Activated naive CD4-positive, alpha-beta T cell treated with anti-CD3 and anti-CD28 coated beads, Interleukin-2, amount 50 U/mL, for 16 hours (primary cell): Measurements from ENCODE around the gene HBQ1.
A peak's percentile ranks its signal among the peaks of the same experiment; 100 is the strongest.
"Not testable (repeated sequence)": the region's sequence is repeated elsewhere in the genome, so short reads cannot be mapped to it uniquely, and the experiment has no call there.

Experiments
- DNase-seq: peaks from one replicate; pipeline ENCODE4 v3.0.0-alpha.2; 2020

HBQ1 gene

DNA sequence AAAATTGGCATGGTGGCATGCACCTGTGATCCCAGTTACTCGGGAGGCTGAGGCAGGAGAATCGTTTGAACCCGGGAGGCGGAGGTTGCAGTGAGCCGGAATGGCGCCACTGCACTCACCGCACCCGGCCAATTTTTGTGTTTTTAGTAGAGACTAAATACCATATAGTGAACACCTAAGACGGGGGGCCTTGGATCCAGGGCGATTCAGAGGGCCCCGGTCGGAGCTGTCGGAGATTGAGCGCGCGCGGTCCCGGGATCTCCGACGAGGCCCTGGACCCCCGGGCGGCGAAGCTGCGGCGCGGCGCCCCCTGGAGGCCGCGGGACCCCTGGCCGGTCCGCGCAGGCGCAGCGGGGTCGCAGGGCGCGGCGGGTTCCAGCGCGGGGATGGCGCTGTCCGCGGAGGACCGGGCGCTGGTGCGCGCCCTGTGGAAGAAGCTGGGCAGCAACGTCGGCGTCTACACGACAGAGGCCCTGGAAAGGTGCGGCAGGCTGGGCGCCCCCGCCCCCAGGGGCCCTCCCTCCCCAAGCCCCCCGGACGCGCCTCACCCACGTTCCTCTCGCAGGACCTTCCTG lies at the start of gene HBQ1:
Gene HBQ1 (plus strand): TSS at position 359 of the 575 bp plus-strand sequence. CDS start 28 bp downstream, at position 387.
- DNase-seq: peak; percentile 54

DNA sequence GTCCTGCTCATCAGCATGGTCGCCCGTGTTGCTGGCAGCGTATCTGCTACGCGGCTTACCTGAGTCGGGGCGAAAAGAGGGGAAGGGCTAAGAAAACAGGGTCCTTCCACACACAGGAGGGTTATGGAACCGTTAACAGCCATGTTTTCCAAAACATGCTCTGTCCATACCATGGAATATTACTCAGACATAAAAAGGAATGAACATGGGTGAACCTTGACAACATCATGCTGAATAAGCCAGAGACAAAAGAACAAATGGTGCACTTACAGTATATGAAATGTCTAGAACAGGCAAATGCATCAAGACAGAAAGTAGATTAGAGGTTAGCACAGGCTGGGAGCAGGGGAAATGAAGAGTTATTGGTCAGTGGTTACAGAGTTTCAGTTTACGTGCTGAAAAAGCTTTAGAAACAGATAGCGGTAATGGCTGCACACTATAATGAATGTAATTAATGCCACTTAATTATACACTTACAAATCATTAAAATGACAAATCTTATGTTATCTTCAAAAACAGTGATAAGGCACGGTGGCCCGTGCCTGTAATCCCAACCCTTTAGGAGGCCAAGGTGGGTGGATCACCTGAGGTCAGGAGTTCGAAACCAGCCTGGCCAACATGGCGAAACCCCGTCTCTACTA lies 49.6 kb upstream of the HBQ1 start:
- no peak for DNase-seq

DNA sequence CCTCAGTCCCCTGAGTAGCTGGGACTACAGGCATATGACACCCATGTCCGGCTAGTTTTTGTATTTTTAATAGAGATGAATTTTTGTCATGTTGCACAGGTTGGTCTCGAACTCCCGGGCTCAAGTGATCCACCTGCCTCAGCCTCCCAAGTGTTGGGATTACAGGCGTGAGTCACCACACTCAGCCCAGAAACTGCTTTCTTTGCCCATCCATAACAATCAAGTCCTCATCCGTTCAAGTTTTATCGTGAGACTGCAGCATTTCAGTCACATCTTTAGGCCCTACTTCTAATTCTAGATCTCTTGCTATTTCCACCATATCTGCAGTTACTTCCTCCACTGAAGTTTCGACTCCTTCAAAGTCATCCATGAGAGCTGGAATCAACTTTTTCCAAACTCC lies 48.1 kb upstream of the HBQ1 start:
- DNase-seq: no peak

DNA sequence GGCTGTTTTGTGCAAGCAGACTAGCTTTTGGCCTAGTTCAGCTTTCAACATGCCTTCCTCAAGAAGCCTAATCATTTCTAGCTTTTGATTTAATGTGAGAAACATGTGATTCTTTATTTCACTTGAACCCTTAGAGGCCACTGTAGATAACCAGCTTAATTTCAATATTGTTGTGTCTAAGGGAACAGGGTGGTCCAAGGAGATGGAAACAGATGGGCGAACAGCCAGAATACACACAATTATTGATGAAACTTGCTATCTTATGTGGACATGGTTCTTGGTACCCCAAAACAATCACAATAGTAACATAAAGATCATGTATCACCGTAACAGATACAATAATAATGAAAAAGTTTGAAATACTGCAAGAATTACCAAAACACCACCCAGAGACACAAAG lies 46.5 kb upstream of the HBQ1 start:
- DNase-seq: no peak

DNA sequence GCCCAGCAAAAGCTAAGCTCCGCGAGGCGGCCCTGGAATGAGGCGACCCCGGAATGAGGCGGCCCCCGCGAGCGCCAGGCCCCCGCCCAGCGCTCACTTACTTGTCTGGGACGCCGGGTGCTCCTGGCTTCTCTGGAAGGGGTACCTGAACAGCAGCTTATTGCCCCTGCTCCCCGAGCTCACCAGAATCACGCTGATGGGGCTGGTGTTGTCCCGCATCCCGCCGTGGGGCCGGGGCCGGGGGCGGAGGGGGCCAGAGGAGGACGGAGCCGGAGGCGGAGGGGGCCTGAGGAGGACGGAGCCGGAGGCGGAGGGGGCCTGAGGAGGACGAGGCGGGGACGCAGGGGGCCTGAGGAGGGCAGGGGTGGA lies 42.2 kb upstream of the HBQ1 start:
- DNase-seq: peak; percentile 38

DNA sequence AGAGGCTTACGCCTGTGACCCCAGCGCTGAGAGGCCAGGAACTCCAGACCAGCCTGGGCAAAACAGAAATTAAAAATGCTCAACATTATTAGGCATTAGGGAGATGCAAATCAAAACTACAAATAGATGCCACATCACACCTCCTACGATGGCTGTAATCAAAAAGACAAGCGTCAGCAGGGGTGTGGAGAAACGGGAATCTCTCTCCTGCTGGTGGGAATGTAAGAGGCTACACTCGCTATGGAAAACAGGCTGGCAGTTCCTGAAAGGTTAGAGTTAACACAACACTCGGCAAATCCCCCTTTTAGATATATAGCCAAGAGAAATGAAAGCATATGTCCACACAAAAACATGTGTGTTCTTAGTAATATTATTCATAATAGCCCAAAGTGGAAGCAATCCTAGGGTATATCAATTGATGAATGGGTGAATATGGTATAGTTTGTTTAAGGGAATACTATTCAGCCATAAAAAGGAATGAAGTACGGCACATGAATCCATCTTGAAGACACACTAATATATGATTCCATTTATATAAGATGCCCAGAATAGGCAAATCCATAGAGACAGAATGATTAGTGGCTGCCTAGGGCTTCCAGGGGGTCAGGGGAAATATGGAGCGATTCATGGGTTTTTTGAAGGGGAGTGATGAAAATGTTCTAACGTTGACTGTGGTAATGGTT lies 39.9 kb upstream of the HBQ1 start:
- no peak for DNase-seq

DNA sequence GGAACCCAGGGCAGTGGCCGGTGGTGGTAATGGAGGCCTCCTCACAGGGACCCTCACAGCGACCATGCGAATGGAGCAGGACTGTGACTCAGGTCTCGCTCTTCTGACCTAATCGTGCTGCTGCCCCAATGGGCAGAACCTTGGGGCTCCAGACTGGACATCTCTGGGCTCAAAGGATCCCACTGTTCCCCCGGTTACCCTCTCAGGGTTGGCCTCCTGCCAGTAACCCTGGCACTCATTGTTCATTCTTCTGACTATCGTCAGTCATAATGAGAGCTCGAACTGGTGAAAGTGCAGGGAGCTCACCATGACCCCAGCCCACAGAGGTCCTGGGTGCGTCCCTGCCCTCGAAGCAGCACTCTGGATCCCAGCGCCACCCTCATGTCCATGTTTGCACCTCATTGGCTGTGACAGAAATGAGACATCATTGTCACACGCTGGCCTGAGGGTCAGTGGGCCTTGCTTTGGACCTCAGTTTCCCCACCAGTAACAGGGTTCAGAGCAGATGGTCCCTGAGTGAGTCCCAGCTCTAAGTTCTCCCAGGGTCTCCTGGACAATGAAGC lies 37.8 kb upstream of the HBQ1 start:
- no peak for DNase-seq

DNA sequence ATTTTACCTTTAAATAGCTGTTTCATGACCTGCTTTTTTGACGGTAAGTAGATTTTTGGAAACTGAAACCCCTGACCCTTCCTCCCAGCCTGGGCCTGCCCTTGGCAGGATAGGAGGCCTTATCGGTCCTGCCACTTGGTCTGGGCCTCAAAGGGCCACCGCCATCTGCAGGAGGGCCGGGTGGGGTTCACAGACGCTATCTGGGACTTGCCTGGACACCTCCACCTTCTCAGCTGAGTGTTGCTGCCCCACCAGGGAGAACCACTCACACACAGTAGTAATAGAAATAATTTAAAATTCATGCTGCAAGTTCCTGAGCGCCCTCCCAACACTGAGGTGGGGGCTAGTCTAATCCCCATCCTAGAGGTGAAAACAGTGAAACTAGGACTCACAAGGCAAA lies 37.2 kb upstream of the HBQ1 start:
- no peak for DNase-seq

DNA sequence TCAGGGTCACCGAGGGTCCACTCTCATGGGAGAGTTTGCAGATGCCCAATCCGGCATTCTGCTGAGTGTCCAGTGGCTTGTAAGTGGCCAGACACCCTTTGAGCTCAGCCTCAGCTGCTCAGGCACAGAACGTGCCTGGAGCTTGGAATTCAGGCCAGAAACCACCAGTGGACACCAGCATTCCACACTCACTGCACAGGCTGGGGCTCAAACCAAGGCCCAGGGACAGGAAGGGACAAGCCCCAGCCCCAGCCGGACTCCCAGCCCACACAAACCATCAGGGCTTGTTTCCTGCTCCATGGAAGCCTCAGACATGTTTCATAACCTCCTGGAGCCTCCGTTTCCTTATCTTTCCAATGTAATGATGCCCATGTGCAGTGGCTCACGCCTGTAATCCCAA lies 36.8 kb upstream of the HBQ1 start:
- no peak for DNase-seq

DNA sequence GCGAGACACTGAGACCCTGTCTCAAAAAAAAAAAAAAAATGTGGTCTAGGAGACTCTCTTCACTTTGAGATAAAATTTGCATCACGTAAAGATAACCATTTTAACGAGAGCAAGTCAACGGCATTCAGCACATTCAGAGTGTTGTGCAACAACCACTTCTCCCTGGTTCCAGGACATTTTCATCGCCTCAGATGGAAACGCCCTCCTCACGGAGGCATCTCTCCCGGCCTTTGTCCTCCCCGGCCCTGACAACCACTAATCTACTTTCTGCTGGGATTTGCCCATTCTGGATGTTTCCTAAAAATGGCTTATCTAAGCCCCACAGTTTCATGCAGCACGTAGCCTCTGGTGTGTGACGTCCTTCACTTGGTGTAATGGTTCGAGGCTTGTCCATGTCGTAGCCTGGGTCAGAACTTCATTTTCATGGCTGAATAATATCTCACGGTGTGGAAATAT lies 35.4 kb upstream of the HBQ1 start:
- DNase-seq: no peak

DNA sequence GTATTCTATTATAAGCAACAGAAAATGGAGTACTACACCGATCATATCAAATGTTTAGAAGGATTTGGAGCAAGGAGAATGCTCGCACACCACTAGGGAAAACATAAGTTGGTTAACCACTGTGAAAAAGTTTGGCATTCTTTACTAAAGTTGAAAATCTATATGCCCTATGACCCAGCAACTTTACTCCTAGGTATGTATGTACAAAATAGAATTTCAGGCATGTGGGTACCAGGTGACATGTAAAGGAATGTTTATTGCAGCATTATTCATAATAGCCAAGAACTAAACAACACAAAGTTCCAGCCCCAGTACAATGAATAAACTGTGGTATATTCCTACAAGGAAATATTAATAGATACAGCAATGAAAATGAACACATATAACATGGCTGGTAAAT lies 33.6 kb upstream of the HBQ1 start:
- no peak for DNase-seq

DNA sequence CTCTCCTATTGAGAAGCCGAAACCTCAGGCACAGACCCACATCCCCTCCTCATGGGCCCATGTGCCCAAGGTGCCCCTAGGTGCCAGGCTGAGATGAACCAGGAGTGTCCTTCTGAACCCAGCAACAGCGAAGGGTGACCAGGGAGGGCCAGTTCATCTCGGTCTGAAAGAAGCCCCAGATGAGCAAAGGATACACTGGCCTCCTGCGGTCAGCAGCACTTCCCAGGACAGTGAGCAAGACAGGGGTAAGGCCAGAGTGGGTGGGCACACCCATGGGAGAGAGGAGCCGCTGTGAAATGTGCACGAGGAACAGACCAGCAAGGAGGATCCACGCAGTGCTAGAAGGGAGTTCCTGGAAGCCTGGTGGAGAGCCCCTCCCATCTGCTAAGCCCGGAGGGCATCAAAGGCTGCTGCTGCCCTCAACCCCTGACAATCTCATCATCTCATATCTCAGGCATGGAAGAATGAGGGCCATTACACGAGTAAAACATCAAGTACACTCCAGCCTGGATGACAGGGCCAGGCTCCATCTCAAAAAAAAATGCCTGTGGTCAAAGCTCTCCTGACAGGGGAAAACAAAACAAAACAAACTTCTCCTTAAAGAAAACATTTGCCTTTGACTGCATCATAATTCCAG lies 31.1 kb upstream of the HBQ1 start:
- no peak for DNase-seq

DNA sequence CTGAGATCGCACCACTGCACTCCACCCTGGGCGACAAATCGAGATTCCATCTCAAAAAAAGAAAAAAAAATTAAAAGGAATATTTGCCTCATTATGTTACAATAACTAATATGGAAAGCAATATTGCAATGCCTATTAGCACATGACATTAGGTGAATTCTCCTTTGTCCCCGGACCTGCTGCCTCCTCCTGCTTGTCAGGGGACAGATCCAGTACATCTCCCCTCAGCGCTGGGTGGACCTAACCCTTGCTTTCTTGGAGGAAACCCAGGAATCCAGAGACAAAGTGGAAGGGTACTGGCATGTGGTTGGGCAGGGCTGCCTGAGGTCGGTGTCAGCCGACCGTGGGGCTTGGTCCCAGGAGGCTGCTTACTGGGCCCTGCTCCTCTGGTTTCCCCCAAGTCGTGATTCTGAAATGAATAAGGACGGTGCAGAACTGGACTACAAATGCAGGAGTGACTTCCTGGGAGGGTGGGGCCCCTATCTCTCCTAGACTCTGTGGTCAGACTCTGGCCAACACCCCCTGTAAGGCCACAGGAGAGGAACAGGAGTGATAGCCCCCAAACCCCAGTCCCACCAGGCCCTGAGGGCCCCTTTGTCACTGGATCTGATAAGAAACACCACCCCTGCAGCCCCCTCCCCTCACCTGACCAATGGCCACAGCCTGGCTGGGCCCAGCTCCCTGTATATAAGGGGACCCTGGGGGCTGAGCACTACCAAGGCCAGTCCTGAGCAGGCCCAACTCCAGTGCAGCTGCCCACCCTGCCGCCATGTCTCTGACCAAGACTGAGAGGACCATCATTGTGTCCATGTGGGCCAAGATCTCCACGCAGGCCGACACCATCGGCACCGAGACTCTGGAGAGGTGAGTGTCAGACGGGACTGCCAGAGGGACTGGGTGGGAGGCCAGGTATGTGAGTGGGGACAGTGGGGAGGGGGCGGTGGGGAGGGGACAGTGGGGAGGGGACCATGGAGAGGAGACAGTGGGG lies 27.8 kb upstream of the HBQ1 start, which contains the start of gene HBZ:
Gene HBZ (plus strand): TSS at position 504 of the 988 bp plus-strand sequence. CDS start 266 bp downstream, at position 770.
- DNase-seq: no peak

DNA sequence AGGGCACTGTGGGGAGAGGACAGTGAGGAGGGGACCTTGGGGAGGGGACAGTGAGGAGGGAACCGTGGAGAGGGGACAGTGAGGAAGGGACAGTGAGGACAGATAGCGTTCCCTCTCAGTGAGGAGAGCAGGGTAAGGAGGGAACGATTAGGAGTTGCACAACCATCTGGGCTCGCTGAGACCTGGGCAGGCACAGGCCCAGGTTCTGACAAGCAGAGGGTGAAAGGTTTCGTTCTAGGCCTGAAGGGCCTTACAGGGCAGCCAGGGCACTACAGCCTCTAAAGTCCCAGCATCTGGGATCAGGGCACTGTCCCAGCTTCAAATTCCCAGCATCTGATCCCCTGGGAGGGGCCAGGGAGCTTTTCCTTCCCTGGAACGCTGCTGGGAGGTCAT lies 27.1 kb upstream of the HBQ1 start:
- DNase-seq: not testable (repeated sequence)

DNA sequence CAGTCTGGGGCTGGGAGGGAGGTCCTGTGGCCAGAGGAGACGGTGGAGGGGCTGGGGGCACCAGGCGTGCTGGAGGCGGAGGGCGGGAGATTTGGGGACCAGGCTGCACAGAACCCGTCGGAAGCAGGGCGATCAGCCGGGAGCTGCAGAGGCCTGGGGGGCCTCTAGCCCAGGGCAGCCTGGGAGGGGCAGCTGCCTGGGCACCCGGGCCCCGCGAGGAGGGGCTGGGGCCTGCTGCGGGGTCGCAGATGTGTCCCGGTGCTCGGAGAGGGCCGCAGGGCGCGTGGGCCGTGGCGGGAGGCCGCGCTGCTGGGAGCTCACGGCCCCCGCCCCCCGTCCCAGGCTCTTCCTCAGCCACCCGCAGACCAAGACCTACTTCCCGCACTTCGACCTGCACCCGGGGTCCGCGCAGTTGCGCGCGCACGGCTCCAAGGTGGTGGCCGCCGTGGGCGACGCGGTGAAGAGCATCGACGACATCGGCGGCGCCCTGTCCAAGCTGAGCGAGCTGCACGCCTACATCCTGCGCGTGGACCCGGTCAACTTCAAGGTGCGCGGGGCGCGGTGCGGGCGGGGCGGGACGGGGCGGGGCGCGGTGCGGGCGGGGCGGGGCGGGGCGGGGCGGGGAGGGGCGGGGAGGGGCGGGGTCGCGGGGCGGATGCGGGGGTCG lies 26.6 kb upstream of the HBQ1 start:
- DNase-seq: not testable (repeated sequence)

DNA sequence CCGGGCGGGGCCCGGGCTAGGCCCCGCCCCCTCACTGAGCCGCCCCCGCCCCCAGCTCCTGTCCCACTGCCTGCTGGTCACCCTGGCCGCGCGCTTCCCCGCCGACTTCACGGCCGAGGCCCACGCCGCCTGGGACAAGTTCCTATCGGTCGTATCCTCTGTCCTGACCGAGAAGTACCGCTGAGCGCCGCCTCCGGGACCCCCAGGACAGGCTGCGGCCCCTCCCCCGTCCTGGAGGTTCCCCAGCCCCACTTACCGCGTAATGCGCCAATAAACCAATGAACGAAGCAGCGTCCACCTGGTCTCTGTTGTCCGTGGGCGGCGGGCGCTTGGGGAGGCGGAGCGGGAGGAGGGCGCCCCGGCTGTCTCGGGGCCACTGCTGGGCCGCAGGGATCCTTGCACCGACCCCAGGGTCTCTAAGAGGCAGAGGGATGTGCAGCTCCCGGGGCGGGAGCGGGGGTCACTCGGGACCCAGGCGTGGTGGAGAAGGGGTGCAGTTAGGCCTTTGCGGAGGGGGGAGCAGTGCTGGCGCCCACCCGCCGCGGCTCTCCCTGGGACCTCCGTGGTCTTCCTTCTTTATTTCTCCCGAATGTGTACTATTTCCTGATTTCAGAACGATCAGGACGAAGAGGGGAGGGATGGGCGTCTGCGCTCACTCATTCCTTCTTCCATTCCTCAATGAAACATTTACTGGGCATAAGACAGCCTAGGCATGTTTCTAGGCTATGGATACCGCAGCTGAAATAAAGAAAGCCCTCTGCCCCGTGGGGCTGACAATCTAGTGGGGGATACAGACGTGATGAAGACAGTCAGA lies 25.8 kb upstream of the HBQ1 start:
- DNase-seq: peak; percentile 32

DNA sequence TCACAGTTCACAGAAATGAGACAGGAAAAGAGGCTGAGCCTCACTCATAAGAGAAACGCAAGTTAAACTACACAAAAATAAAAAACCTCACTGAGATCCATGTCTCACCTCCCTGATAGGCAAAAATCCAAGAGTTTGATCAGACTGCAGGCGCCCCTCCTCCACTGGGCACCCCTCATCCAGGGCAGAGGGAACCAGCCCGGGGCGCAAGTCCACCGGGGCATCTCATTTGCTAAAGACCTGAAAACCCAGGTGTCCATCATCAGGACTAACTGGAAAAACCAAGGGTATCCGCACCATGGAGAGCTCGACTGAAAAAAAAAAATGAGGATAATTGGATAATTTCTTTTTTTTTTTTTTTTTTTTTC lies 25.2 kb upstream of the HBQ1 start:
- DNase-seq: no peak

DNA sequence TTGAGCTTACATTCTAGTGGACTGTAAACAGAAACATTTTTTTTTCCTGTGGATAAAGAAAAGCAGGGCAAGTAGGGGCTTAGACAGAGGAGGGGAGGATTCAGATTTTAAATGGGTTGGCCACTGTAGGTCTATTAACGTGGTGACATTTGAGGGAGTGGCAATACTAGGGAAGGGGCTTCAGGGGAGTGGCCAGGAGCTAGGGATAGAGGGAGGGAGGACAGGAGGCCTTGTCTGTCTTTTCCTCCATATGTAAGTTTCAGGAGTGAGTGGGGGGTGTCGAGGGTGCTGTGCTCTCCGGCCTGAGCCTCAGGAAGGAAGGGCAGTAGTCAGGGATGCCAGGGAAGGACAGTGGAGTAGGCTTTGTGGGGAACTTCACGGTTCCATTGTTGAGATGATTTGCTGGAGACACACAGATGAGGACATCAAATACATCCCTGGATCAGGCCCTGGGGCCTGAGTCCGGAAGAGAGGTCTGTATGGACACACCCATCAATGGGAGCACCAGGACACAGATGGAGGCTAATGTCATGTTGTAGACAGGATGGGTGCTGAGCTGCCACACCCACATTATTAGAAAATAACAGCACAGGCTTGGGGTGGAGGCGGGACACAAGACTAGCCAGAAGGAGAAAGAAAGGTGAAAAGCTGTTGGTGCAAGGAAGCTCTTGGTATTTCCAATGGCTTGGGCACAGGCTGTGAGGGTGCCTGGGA lies 21.0 kb upstream of the HBQ1 start:
- DNase-seq: no peak

DNA sequence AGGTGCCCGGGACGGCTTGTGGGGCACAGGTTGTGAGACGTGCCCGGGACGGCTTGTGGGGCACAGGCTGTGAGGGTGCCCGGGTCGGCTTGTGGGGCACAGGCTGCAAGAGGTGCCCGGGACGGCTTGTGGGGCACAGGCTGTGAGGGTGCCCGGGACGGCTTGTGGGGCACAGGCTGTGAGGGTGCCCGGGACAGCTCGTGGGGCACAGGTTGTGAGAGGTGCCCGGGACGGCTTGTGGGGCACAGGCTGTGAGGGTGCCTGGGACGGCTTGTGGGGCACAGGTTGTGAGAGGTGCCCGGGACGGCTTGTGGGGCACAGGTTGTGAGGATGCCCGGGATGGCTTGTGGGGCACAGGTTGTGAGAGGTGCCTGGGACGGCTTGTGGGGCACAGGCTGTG lies 20.0 kb upstream of the HBQ1 start:
- not testable (repeated sequence) for DNase-seq

DNA sequence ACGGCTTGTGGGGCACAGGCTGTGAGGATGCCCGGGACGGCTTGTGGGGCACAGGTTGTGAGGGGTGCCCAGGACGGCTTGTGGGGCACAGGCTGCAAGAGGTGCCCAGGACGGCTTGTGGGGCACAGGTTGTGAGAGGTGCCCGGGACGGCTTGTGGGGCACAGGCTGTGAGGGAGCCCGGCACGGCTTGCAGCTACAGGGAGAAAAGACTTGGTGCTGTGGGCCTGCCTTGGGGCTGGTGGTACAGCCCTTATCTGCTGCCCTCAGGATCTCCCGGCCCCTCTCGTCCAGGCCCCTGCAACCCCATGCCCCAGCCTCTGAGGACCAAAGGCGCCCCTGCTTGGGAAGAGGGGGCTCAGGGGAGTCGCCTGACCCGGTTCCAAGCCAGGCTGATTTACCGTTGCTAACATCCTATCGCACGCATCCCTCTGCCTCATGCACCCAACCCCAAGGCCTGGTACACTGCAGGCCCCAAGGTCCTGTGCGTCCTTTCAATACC lies 19.5 kb upstream of the HBQ1 start:
- no peak for DNase-seq
